Measurements from ENCODE around the gene THADA.

Gene THADA

DNA sequence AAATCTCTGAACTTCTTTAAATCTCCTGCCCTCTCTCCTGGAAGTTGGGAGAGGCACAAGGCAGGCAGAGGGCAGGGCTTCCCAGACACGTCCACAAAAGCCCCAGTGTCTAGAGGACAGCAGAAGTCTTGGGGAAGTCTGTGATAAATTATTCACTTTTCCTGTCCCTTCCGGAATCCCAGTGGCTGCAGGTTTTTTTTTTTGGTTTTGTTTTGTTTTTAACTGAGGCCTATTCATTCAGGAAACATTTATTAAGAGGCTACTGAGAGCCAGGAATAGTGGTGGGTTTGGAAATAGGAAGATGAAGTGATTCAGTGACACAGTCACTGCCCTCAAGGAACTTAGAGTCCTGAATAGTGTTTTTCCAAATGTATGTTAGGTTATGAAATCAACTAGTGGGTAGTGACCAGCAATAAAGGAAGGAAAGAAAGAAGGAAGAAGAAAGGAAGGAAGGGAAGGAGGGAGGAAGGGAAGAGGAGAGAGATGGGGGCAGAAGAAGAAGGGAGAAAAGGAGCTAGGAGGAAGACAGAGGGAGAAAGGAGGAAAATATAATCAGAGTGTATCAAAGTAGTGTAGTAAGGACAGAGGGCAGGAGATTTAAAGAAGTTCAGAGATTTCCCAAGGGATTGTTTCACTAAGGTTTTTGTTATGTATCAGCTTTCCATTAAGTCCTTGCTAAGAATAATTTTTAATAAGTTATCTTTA lies 270.6 kb downstream of the THADA start:
- DNase-seq (ENCODE audit: low read depth) = no peak

DNA sequence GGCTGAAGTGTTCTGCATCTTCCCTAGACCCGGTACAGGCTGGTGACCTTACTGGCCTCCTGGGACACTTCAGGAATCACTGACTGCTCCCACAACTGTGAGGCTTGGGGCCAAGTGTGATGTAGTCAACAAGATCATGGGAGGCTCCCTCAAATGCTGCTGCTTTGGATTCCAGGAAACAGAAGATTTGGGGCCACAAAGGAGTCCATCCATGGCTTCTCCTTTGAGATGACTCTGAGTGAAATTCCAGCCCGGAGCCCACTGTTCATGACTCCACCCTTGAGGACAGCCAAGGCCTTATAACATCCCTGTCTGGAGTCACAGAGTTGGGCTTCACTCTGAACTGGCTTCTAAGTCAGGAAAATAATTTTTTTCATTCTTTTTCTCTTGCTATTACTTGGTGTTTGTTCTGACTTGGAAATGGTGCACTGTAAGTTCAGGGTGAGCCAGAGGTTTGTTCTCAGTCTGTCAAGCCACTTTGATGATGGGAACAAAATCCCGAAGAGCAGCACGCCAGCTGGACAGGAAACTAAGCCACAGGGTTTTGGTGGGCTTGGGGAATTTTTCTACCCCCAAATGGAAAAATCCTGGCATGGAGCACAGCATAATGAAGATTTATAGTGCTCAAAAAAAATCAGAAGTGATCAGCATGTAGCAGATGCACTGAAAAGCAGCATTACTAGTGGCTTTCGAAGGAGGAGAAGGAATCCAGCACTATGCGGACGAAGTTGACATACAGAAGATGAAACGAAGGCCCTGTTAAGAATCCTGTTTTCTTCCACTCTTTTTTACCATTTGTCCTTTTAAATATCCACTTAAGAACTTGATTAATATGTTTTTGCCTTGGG lies 271.4 kb downstream of the THADA start:
- DNase-seq (ENCODE audit: low read depth) = no peak

DNA sequence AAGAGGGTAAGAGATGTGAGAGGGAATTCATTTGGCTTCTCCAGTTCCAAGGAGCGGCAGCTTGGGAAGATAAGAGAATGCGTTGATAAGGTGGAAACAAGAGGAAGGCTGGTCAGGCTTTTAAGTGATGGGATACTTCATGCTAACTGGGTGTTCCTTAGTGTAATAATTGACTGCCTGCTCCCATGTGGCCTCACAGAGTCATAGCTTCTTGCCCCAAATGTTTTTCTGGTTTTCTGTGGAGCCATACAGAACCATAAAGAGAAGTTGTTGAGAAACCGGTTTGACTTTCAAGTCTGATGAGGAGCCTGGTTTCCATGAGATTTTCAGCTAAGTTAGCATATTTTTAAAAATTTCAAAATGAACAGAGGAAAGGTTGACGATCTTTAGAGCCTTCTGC lies 272.0 kb downstream of the THADA start:
- DNase-seq (ENCODE audit: low read depth) = no peak

DNA sequence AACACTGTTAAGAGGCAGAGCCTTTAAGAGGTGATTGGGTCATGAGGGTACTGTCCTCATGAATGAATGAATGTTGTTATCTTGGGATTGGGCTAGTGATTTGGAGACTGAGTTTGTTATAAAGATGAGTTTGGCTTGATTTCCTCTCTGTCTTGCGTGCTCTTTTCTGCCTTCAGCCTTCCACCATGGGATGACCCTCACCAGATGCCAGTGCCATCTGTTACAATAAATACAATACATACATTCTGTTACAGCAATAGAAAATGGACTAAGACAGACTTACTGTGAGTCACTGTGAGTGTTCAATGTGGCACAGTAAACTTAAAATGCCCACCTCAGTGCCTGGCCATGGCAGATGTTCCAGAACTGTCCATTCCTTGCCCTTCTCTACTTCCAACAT lies 274.4 kb downstream of the THADA start:
- no peak for DNase-seq (ENCODE audit: low read depth)

DNA sequence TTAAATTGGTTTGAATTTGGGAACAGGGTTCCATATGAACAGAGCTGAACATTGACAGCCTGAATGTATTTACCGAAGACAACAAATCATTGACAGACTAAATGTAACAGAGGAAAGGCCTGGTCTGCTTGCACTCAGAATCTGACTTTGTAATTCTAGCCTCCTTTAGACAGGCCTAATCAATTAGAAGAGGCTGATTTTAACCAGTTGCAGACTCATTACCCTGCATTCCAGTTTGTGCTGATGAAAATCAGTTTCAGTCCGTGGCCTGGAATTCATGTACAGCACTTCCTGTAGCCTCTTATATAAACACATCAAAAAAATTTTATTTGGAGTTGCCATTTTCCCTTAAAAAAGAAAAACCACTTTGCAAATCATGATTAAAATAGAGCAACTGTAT lies 276.3 kb downstream of the THADA start:
- no peak for DNase-seq (ENCODE audit: low read depth)

DNA sequence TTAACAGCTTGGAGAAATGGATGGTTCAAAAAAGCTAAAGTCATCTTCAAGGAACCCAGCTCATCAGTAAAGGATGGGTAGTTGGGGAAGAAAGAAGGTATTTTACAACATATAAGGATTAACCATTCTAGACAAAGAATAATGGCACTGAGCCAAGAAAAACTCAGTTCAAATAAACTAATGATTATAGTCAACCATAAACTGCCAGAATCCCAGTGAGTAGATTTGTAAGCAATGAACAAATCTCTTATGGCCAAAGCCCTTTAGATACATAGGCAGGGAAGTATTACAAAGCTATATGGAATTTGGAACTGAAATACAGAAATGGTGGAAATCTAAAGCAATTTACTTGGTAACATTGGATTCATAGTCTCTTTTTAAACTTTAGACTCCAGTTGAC lies 277.0 kb downstream of the THADA start:
- DNase-seq (ENCODE audit: low read depth) = no peak

DNA sequence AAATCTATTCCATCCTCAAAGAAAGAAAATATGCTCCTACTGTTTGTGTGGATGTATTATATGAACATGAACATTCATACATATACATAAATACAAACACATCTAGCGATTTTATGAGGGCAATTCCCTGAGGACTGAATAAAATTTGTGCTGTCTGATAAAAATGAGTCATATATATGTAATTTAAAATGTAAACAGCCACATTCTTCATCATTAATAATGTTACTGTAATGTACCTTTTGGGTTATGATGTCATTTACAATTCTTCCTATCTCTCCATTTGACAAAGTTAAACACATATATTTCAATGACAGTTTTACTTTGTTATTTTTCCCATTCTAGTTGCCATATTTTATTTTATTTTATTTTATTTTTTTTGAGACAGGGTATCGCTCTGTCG lies 278.2 kb downstream of the THADA start:
- DNase-seq (ENCODE audit: low read depth) = no peak

DNA sequence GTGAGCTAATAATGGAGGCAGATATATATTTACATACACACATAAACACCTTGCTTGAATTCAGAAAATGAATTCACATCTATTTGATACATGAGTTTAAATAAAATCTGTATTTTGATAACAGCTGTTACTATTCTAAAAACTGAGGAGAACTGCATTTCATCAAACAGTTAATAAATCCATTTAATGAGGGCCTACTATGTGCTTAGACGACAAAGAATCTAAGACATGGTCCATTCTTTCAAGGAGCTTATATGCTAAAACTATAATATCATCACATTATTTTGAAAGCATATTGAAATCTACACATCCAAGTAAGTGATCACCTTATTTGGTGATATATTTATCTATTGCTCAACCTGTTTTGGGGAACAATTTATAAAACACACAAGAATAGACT lies 278.6 kb downstream of the THADA start:
- DNase-seq (ENCODE audit: low read depth) = no peak

DNA sequence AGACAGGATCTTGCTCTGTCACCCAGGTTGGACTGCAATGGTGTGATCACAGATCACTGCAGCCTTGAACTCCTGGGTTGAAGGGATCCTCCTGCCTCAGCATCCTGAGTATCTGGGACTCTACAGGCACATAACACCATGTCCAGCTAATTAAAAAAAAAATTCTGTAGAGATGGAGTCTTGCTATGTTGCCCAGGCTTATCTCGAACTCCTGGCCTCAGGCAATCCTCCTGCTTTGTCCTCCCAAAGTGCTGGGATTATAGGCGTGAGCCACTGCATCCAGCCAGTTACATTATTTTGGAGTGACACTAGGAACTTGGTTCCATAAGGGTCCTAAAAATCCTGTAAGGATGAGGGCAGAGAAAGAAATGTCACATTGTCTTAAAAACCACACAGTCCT lies 280.4 kb downstream of the THADA start:
- DNase-seq (ENCODE audit: low read depth) = no peak

DNA sequence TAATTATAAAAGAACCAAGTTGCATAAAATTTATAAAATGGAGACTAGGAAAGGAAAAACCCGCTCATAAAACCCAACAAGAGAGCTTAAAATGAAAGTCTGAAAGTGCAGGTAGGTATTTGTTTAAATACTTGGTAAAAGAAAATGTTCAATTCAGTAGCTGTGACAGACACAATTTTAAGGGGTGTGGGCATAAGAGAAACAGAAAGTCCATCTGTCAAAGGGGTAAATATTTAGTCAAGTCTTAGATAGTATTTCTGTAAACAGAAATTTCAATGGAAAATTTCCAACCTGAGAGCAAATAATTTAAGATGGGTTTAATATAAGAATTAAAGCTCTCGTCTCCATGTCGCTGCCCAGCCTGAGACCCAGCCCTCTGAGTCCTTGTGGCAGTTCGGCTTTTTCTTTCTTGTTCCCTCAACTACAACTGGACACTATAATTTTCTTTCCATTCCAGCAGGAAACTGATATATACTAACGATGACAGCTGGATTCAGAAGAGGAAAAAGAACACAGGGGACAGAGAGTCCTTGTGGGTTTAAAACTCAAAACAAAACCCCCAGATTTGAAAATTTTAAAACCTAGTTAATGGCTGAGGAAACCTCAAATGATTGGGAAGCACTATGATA lies 281.4 kb downstream of the THADA start:
- no peak for DNase-seq (ENCODE audit: low read depth)

DNA sequence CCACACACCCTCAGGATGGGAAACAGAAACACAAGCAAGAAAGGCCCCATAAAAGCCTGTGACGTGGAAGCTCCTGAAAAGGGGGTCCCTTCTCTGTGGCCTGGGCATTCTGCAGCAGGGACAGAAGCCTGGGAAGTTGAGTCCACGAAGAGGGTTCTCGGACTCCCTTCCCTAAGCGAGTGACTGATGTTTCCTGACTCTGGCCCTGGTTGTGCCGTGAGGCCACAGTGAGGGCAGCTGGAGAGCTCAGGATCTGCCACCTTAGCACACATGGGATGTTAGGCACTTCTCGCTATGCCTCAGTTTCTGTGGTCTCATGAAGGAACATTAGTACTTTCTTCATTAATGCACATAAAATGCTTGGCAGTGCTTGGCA lies 282.2 kb downstream of the THADA start:
- no peak for DNase-seq (ENCODE audit: low read depth)

DNA sequence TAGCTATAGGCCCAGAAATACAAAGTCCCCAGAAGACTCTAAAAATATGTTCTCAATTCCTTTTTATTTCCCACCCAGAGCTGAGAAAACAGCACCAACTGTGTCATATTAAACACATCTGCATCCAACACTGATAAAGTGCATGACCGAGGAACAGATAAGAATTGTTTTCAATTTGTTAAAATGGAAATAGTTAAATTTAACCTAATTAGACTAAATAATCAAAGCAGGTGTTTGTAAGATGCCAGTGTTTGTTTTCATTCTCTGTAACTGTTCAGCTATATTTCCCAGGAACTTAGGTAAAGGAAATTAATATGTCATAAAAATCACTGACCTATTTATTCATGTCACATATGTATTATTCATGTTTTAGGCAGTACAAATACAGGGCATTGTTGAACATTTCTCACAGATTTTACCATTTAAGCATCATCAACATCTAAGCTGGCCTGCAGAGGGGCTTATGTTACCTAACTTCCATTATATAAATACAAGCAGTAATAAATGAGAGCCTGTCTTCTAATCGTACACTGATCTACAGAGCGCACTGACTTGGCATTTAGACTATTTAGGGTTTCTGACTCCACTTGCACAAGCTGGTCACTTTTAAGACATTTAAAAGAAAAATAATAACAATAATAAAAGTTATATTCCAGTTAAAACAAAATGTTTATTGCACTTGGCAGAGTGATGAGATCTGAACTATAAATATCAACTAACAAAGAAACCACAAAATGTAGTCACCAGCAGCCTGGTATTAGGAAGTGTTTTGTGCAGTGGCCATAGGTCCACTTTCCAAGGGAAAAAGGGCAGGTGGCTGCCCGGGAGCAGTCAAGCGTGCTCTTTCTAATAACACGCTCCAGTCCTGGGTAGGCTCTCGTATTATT lies 282.8 kb downstream of the THADA start:
- no peak for DNase-seq (ENCODE audit: low read depth)

DNA sequence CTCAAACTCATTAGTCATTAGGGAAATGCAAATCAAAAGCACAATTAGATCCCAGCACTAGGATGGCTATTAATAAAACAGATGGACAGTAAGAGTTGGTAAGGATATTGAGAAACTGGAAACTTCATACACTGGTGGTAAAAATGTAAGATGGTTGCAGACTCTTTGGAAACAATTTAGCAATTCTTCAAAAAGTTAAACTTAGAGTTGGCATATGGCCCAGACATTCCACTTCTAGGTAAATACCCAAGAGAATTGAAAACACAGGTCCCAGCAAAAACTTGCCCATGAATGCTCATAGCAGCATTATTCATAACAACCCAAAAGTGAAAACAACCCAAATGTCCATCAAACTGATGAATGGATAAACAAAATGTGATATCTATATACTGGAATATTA lies 284.6 kb downstream of the THADA start:
- DNase-seq (ENCODE audit: low read depth) = no peak

DNA sequence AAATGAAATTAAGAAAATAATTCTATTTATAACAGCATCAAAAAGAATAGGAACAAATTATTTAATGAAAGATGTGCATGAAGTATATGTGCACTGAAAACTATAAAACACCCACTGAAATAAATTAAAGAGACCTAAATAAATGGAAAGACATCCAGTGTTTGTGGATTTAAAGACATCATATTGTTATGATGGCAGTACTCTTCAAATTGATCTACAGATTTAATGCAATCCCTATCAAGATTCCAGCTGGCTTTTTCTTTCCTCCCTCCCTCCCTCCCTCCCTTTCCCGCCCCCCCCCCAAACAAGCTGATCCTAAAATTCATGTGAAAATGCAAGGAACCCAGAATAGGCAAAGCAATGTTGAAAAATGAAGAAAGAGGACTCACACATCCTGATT lies 285.9 kb downstream of the THADA start:
- DNase-seq (ENCODE audit: low read depth) = no peak

DNA sequence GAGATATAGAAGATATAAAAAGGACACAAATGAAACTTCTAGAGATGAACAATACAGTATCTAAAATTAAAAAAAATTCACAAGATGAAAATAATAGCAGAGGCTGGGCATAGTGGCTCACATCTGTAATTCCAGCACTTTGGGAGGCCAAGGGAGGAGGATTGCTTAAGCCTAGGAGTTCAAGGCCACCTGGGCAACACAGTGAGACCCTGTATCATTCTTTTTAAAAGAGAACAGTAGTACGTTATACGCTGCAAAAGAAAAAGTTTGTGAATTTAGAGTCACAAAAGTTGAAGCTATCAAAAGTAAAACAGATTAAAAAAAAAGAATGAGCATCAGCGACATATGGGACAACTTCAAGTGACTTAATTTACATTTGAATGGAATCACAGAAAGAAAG lies 287.9 kb downstream of the THADA start:
- no peak for DNase-seq (ENCODE audit: low read depth)

DNA sequence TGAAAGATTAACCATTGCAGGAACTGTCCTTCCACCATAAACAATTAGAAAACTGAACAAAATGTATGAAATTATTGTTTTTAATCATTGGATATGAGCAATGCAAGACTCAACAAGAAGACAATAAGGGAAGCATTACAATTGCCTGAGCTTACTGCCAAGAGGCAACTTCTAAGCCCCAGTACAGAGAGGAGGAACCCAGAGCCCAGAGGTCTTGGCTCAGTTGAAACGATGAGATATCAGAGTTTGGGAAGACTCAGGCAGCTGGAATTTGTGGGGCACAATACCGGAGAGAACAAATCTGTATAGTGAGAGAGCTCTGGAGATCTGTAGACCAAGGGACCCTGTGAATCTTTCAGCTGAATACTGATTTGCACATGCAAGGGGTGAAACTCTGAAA lies 288.8 kb downstream of the THADA start:
- no peak for DNase-seq (ENCODE audit: low read depth)

DNA sequence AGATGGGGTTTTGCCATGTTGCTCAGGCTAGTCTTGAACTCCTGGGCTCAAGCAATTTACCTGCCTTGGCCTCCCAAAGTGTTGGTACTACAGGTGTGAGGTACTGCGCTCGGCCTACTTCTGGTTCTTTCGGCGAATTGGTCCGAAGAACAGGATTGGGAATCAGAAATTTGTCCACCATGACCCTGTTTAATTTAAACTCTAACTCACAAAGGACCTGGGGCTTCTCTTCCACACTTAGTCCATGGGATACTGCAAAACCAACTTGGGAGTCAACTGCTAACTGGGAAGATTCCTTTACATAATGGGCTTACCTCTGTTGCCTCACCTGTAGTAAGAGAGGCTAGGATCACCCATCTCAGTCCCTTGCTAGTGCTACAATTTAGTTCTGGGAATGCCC lies 289.6 kb downstream of the THADA start:
- no peak for DNase-seq (ENCODE audit: low read depth)

DNA sequence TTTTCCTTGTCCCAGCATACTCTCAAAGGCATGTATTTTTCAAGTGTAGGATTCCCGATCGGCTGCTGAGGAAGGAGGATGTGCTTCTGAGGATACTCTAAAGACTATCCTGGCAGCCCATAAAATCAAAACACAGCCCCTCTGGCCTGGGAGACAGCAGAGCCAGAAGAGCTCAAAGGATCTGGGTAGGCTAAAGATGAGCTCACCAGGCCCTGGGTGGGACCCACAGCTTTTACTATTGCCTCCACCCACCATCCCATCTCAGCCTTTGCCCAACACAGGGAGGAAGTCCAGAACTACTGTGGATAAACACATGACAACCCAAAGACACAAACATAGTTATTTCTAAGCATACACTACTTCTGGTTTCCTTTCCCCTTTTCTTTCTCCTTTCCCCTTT lies 290.3 kb downstream of the THADA start:
- DNase-seq (ENCODE audit: low read depth) = no peak

DNA sequence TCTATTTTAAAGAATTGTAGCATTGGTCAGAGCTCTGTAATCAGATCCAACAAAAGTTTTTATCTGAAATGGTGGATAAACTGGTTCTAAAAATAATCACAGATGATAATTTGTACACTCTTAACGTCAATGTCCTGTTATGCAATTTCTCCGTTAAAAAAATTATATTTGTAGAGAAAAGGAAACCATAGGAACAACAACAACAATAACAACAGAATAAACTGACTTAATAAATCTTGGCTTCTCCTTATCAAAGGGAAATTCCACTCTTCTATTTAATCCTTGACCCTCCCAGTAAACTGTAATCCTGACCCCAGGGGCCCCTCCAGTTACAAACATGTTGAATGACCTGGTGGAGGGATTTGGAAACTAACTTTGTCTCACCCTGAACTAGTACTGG lies 290.8 kb downstream of the THADA start:
- DNase-seq (ENCODE audit: low read depth) = no peak

DNA sequence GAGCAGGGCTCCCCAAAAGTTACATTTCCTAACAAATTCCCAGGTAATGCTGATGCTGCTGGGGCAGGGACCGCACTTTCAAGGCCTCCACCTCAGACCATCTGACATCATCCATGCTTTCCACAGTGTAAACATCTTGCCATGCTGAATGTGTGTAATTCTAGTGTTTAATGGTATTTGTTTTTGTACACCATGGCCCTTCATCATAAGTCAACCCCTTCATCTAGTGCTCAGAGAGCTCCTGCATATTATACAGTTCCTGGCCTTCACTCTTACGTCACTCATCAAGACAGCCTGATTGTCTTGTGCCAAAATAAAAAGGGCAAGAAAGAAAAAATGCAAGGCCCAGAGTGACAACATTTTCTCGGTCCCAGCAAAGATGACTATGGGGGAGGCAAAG lies 291.9 kb downstream of the THADA start:
- DNase-seq (ENCODE audit: low read depth) = no peak

DNA sequence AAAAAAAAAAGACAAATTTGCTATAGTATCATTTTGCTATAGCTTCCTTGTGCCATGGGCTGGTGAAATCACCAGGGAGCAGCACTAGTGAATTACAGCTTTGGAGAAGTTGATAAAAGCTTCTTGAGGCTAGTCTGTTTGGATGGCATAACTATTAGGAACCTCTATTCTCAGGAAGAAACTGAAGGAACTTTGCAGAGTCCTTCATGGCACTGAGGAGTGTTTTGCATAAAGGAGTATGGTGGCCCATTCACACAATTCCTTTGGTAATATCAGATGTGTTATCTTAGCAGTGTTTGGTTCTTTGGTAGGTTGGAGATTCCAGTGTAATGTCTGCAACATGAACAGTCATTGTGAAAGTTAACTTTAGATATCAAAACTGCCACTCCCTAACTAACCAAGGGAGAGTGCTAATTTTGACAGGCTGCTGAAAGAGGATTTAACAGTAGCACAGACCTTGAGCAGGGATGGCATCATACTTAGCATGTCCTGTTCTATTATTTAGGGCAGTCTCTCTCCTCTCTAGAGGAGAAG lies 292.8 kb downstream of the THADA start:
- DNase-seq (ENCODE audit: low read depth) = no peak

All from T-helper 22 cell (primary cell).